ENCODE data around the gene E2F2.

Gene E2F2

DNA sequence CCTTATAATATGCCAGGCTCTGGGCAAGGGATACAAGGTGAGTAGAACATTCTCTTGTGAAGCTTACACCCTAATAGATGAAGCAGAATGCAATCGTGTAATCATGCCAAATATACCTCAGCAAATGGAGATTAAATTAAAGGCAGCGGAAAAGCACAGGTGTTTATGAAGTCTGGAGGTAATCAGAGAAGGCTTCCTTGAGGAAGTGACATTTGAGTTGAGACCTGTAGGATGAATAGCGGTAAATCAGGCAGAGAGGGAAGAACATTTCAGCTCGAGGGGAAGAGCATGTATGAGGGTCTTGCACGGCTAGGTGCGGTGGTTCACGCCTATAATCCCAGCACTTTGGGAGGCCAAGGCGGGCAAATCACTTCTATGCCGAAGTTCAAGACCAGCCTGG lies 13.5 kb downstream of the E2F2 start:
- H3K4me3 ChIP-seq (ENCODE audit: low read length, poor library complexity, severe bottlenecking): no peak overlapping the region
- no peaks in the 10 kb centered on the region for H3K9me3 ChIP-seq (ENCODE audit: insufficient read depth, low read depth, low read length)
- no peak for TF ChIP-seq CTCF (conservative IDR thresholded peaks at IDR 0.05; ENCODE audit: low read length)
- no peak for TF ChIP-seq EZH2phosphoT487 (IDR thresholded peaks at IDR 0.05; ENCODE audit: borderline replicate concordance)
- H4K20me1 ChIP-seq (ENCODE audit: insufficient read depth, low read length, poor library complexity, severe bottlenecking): peaks cover 4% of the 10 kb centered on the region
- H3K4me1 ChIP-seq (ENCODE audit: insufficient read depth, low read length, poor library complexity, severe bottlenecking): peaks cover under 1% of the 10 kb centered on the region
- H3K36me3 ChIP-seq (ENCODE audit: insufficient read depth, low read length): peaks cover 88% of the 10 kb centered on the region; the same call in 1 of the 2 replicates
- H2AFZ ChIP-seq (ENCODE audit: low read length): no peak overlapping the region
- no peak overlapping the region for H3K4me2 ChIP-seq (ENCODE audit: low read depth, low read length, poor library complexity, severe bottlenecking)
- H3F3A ChIP-seq (ENCODE audit: low read depth): no peaks in the 10 kb centered on the region
- H3K9ac ChIP-seq (ENCODE audit: low read depth, low read length, poor library complexity, severe bottlenecking): no peak overlapping the region
- H3K27me3 ChIP-seq (ENCODE audit: insufficient read depth, low read length, poor library complexity, severe bottlenecking): no peaks in the 10 kb centered on the region
- peaks cover 19% of the 10 kb centered on the region for H3K79me2 ChIP-seq (ENCODE audit: insufficient read depth, low read length)
- no peaks in the 10 kb centered on the region for H3K9me2 ChIP-seq (replicated peaks; ENCODE audit: low read depth, low read length)

DNA sequence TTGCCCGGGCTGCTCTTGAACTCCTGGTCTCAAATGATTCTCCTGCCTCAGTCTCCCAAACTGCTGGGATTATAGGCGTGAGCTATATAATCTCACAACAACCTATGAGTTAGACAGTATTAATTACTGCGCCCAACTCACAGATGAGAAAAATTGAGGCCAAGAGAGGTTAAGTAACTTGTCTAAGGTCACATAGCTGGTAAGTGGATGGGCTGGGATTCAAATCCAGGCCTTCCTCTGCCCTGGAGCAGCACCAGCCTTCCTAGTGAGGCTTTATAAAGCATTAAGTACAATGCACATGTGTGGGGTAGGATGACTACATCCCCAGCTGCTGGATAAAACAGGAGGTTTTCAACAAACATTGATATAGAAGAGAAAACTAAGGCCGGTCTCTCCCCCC lies 15.1 kb downstream of the E2F2 start:
- no peaks in the 10 kb centered on the region for H3F3A ChIP-seq (ENCODE audit: low read depth)
- no peaks in the 10 kb centered on the region for H3K27me3 ChIP-seq (ENCODE audit: insufficient read depth, low read length, poor library complexity, severe bottlenecking)
- no peaks in the 10 kb centered on the region for H3K9me3 ChIP-seq (ENCODE audit: insufficient read depth, low read depth, low read length)
- H3K36me3 ChIP-seq (ENCODE audit: insufficient read depth, low read length): peaks cover 78% of the 10 kb centered on the region; the same call in 1 of the 2 replicates
- H3K4me3 ChIP-seq (ENCODE audit: low read length, poor library complexity, severe bottlenecking): no peak overlapping the region
- no peak overlapping the region for H2AFZ ChIP-seq (ENCODE audit: low read length)
- peaks cover 3% of the 10 kb centered on the region for H3K79me2 ChIP-seq (ENCODE audit: insufficient read depth, low read length)
- TF ChIP-seq CTCF (conservative IDR thresholded peaks at IDR 0.05; ENCODE audit: low read length) (no peak), EZH2phosphoT487 (IDR thresholded peaks at IDR 0.05; ENCODE audit: borderline replicate concordance) (no peak)
- H3K4me1 ChIP-seq (ENCODE audit: insufficient read depth, low read length, poor library complexity, severe bottlenecking): no peaks in the 10 kb centered on the region
- H4K20me1 ChIP-seq (ENCODE audit: insufficient read depth, low read length, poor library complexity, severe bottlenecking): no peaks in the 10 kb centered on the region
- no peaks in the 10 kb centered on the region for H3K9me2 ChIP-seq (replicated peaks; ENCODE audit: low read depth, low read length)
- no peak overlapping the region for H3K4me2 ChIP-seq (ENCODE audit: low read depth, low read length, poor library complexity, severe bottlenecking)
- H3K9ac ChIP-seq (ENCODE audit: low read depth, low read length, poor library complexity, severe bottlenecking): no peak overlapping the region

DNA sequence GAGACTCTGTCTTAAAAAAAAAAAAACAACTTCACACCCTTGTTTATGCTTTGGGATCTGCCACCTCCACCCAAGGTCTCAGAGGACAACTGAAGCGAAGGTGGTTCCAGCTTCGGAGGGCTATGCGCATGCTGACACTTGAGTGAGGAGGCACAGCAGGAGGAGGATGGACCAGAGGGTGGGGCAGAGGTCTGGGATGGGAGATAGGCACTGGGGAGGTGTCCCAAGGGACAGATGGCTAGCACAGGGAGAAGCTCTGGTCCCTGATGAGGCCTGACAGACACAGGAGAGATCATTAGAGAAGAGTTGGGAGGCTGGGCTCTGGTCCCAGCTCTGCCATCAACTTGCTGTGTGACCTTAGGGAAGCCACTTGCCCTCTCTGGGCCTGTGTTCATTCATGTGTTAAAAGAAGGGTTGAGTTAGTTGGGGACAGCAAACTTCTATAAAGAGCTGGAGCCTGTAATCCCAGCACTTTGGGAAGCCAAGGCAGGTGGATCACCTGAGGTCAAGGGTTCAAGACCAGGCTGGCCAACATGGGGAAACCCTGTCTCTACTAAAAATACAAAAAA lies 16.8 kb downstream of the E2F2 start:
- Histone ChIP-seq H3K4me2 (ENCODE audit: low read depth, low read length, poor library complexity, severe bottlenecking) (no peak overlapping the region), H3K9ac (ENCODE audit: low read depth, low read length, poor library complexity, severe bottlenecking) (no peak overlapping the region), H3K27me3 (ENCODE audit: insufficient read depth, low read length, poor library complexity, severe bottlenecking) (no peaks in the 10 kb centered on the region), H3K36me3 (ENCODE audit: insufficient read depth, low read length) (peaks cover 81% of the 10 kb centered on the region; the same call in 1 of the 2 replicates), H3K4me3 (ENCODE audit: low read length, poor library complexity, severe bottlenecking) (no peak overlapping the region), H4K20me1 (ENCODE audit: insufficient read depth, low read length, poor library complexity, severe bottlenecking) (no peaks in the 10 kb centered on the region), H3K9me3 (ENCODE audit: insufficient read depth, low read depth, low read length) (no peaks in the 10 kb centered on the region), H3K79me2 (ENCODE audit: insufficient read depth, low read length) (no peaks in the 10 kb centered on the region; the same call in none of the 2 replicates), H3K4me1 (ENCODE audit: insufficient read depth, low read length, poor library complexity, severe bottlenecking) (no peaks in the 10 kb centered on the region), H3F3A (ENCODE audit: low read depth) (no peaks in the 10 kb centered on the region), H3K9me2 (replicated peaks; ENCODE audit: low read depth, low read length) (no peaks in the 10 kb centered on the region), H2AFZ (ENCODE audit: low read length) (no peak overlapping the region)
- TF ChIP-seq EZH2phosphoT487 (IDR thresholded peaks at IDR 0.05; ENCODE audit: borderline replicate concordance) (no peak), CTCF (conservative IDR thresholded peaks at IDR 0.05; ENCODE audit: low read length) (no peak)
